Ascending aorta (tissue), 2 donors: ENCODE data around the gene PTPRG. TPM values are rescaled to one million over a fixed set of nuclear protein-coding genes. Genes with fewer than 3 reads are reported as not detected.

Source experiments
- DNase-seq, 2 donors: peaks; one replicate each; pipeline ENCODE4 v3.0.0-alpha.2; 2019; ENCODE audit warnings: low spot score in 2 of 2
- H3K27ac ChIP-seq, 2 donors: fragments of 200-600 bp; sonication (generic); one replicate each; pipeline ENCODE4 v1.5.1; 2016 to 2017; ENCODE audit warnings: mild to moderate bottlenecking in 1 of 2
- H3K27me3 ChIP-seq: fragments of 200-600 bp; sonication (generic); one replicate; pipeline ENCODE4 v1.5.1; 2017
- H3K36me3 ChIP-seq, 2 donors: fragments of 200-600 bp; sonication (generic); one replicate each; pipeline ENCODE4 v1.5.1; 2016
- H3K4me1 ChIP-seq, 2 donors: fragments of 200-600 bp; sonication (generic); one replicate each; pipeline ENCODE4 v1.5.1; 2016 to 2017; ENCODE audit warnings: mild to moderate bottlenecking in 1 of 2
- H3K4me3 ChIP-seq, 2 donors: fragments of 200-600 bp; sonication (generic); one replicate each; pipeline ENCODE4 v1.5.1; 2016 to 2017; ENCODE audit warnings: mild to moderate bottlenecking in 1 of 2
- H3K9me3 ChIP-seq, 2 donors: fragments of 200-600 bp; sonication (generic); one replicate each; pipeline ENCODE4 v1.5.1; 2016
- CTCF ChIP-seq, 3 experiments: fragments of 200-600 bp in 2 of 3; fragments of 450-650 bp in 1 of 3; sonication (generic) in 2 of 3; IDR thresholded peaks; one replicate each; pipeline ENCODE4 v1.5.1; 2016 to 2019; ENCODE audit warnings: antibody characterized with exemption in 3 of 3, mild to moderate bottlenecking in 1 of 3, moderate library complexity in 1 of 3
- intact Hi-C: fragments of 100-400 bp; cut with DNase I; formaldehyde crosslinking; loops from one replicate; pipeline ENCODE4 v1.15.1; 2023
- total RNA-seq: library from RNA; depleted of rRNA; stranded (reverse); fragments of >200 nt; gene quantifications from one replicate; pipeline ENCODE4 v1.1.0, GENCODE V29; 2016

PTPRG gene
- total RNA-seq, 1 donor from 2014 or later: 129 TPM

GRCh38 chr3:61899700-61900462 lies 338.5 kb downstream of the PTPRG start:
- no peak overlapping the region for H3K27ac ChIP-seq
- H3K36me3 ChIP-seq: no peaks in the 10 kb centered on the region
- peaks cover 10 to 25% of the 10 kb centered on the region in 2 donors for H3K4me1 ChIP-seq
- H3K4me3 ChIP-seq: no peak overlapping the region
- intact Hi-C loops: no loop called here
- H3K27me3 ChIP-seq: no peaks in the 10 kb centered on the region
- no peak for DNase-seq
- TF ChIP-seq CTCF (IDR thresholded peaks at IDR 0.05): no peak
- H3K9me3 ChIP-seq: no peaks in the 10 kb centered on the region

- Histone ChIP-seq H3K4me1 (peaks cover 10 to 34% of the 10 kb centered on the region in 2 donors), H3K9me3 (no peaks in the 10 kb centered on the region), H3K27me3 (no peaks in the 10 kb centered on the region), H3K27ac (no peak overlapping the region), H3K36me3 (no peaks in the 10 kb centered on the region), H3K4me3 (no peak overlapping the region)
- no peak for DNase-seq
- intact Hi-C loops: no loop called here
- no peak for TF ChIP-seq CTCF (IDR thresholded peaks at IDR 0.05)
Measured at GRCh38 chr3:61901496-61901895, 340.1 kb downstream of the PTPRG start.

GRCh38 chr3:61901986-61902385 lies 340.6 kb downstream of the PTPRG start:
- peaks cover 10 to 34% of the 10 kb centered on the region in 2 donors for H3K4me1 ChIP-seq

GRCh38 chr3:61903074-61903473 lies 341.7 kb downstream of the PTPRG start:
- TF ChIP-seq CTCF (IDR thresholded peaks at IDR 0.05): no peak
- intact Hi-C loops: no loop called here
- Histone ChIP-seq H3K27me3 (no peaks in the 10 kb centered on the region), H3K4me3 (no peak overlapping the region), H3K9me3 (no peaks in the 10 kb centered on the region), H3K27ac (peak overlapping the region; percentile 28 to 71), H3K36me3 (no peaks in the 10 kb centered on the region), H3K4me1 (peaks cover 10 to 34% of the 10 kb centered on the region in 2 donors)
- no peak for DNase-seq

More at GRCh38 chr3:61901986-61902385, 340.6 kb downstream of the PTPRG start:
- Histone ChIP-seq H3K36me3 (no peaks in the 10 kb centered on the region), H3K9me3 (no peaks in the 10 kb centered on the region), H3K27me3 (no peaks in the 10 kb centered on the region), H3K27ac (no peak overlapping the region), H3K4me3 (no peak overlapping the region)
- intact Hi-C loops: no loop called here
- no peak for TF ChIP-seq CTCF (IDR thresholded peaks at IDR 0.05)
- no peak for DNase-seq

- H3K9me3 ChIP-seq: no peaks in the 10 kb centered on the region
- peak overlapping the region; percentile 28 to 71 for H3K27ac ChIP-seq
- intact Hi-C loops: no loop called here
- peaks cover 10 to 40% of the 10 kb centered on the region in 2 donors for H3K4me1 ChIP-seq
- H3K4me3 ChIP-seq: no peak overlapping the region
- no peaks in the 10 kb centered on the region for H3K36me3 ChIP-seq
- TF ChIP-seq CTCF (IDR thresholded peaks at IDR 0.05): no peak
- no peak for DNase-seq
- H3K27me3 ChIP-seq: no peaks in the 10 kb centered on the region
Measured at GRCh38 chr3:61903931-61904657, 342.7 kb downstream of the PTPRG start.
